CD8-positive, alpha-beta memory T cell (primary cell): ENCODE results near the gene ACADVL. TPM values are rescaled to one million over a fixed set of nuclear protein-coding genes. Genes with fewer than 3 reads are reported as not detected.

Experiments
- CTCF ChIA-PET: fragments of 350-600 bp; sonication (Branson Sonifier 250); formaldehyde crosslinking; loops from one replicate; lab custom pipeline; 2021; ENCODE audit warnings: antibody characterized with exemption; lab: Charles Lee
- POLR2A ChIA-PET: fragments of 350-600 bp; sonication (Branson Sonifier 250); formaldehyde crosslinking; loops from one replicate; lab custom pipeline; 2021; ENCODE audit warnings: antibody characterized with exemption; lab: Charles Lee
- DNase-seq, 5 donors: peaks; one replicate each; pipeline versions ENCODE4 v3.0.0 to v3.0.0-alpha.2; 2020 to 2022; ENCODE audit warnings: mixed read lengths in 1 of 5
- H3K27ac ChIP-seq: one replicate; pipeline ENCODE4 v1.7.0; 2013; ENCODE audit warnings: low read depth, mild to moderate bottlenecking, low read length, moderate library complexity
- H3K27me3 ChIP-seq: 2 replicates; pipeline ENCODE4 v1.7.0; 2013; ENCODE audit warnings: low read length, mild to moderate bottlenecking; ENCODE audit not compliant: insufficient read depth, poor library complexity, severe bottlenecking
- H3K36me3 ChIP-seq: 2 replicates; pipeline ENCODE4 v1.7.0; 2013; ENCODE audit warnings: mild to moderate bottlenecking, low read length, moderate library complexity; ENCODE audit not compliant: insufficient read depth
- H3K4me1 ChIP-seq: 2 replicates; pipeline ENCODE4 v1.7.0; 2013; ENCODE audit warnings: mild to moderate bottlenecking, low read length, moderate library complexity; ENCODE audit not compliant: insufficient read depth
- H3K4me3 ChIP-seq: 2 replicates; pipeline ENCODE4 v1.7.0; 2013; ENCODE audit warnings: mild to moderate bottlenecking, low read length
- H3K9me3 ChIP-seq: 2 replicates; pipeline ENCODE4 v1.7.0; 2013; ENCODE audit warnings: mild to moderate bottlenecking, low read length
- H3K27ac Mint-ChIP-seq, 8 donors: one replicate each; pipeline ENCODE4 v1.8.0; 2020 to 2021; ENCODE audit warnings: mixed read lengths in 8 of 8, mild to moderate bottlenecking in 6 of 8, inconsistent platforms in 3 of 8, moderate library complexity in 3 of 8
- H3K27me3 Mint-ChIP-seq, 2 donors: one replicate each; pipeline ENCODE4 v1.8.0; 2020 to 2021; ENCODE audit warnings: mixed read lengths in 2 of 2, mild to moderate bottlenecking in 1 of 2, moderate library complexity in 1 of 2
- H3K36me3 Mint-ChIP-seq, 3 donors: one replicate each; pipeline ENCODE4 v1.8.0; 2020 to 2021; ENCODE audit warnings: mixed read lengths in 3 of 3, inconsistent platforms in 1 of 3, mild to moderate bottlenecking in 1 of 3
- H3K4me1 Mint-ChIP-seq, 3 donors: one replicate each; pipeline ENCODE4 v1.8.0; 2020 to 2021; ENCODE audit warnings: mixed read lengths in 3 of 3, inconsistent platforms in 1 of 3, mild to moderate bottlenecking in 1 of 3
- H3K4me3 Mint-ChIP-seq, 7 donors: one replicate each; pipeline ENCODE4 v1.8.0; 2020 to 2021; ENCODE audit warnings: mixed read lengths in 7 of 7, mild to moderate bottlenecking in 6 of 7, moderate library complexity in 4 of 7, inconsistent platforms in 2 of 7
- H3K9me3 Mint-ChIP-seq, 5 donors: one replicate each; pipeline ENCODE4 v1.8.0; 2020 to 2022; ENCODE audit warnings: mixed read lengths in 5 of 5, mild to moderate bottlenecking in 3 of 5, moderate library complexity in 2 of 5, inconsistent platforms in 1 of 5
- polyA plus RNA-seq: library from polyadenylated mRNA; unstranded; fragments of 300-500 nt; fragmentation: Illumina TruSeq; gene quantifications from one replicate; pipeline ENCODE4 v1.2.3, GENCODE V29; 2021
- total RNA-seq, 2 experiments: library from RNA; stranded (reverse); gene quantifications; one replicate each; pipeline ENCODE4 v1.2.3, GENCODE V29; 2021

ACADVL gene
- total and polyA plus RNA-seq, 3 experiments from 2014 or later = 109 to 288 (median 281) TPM

DNA sequence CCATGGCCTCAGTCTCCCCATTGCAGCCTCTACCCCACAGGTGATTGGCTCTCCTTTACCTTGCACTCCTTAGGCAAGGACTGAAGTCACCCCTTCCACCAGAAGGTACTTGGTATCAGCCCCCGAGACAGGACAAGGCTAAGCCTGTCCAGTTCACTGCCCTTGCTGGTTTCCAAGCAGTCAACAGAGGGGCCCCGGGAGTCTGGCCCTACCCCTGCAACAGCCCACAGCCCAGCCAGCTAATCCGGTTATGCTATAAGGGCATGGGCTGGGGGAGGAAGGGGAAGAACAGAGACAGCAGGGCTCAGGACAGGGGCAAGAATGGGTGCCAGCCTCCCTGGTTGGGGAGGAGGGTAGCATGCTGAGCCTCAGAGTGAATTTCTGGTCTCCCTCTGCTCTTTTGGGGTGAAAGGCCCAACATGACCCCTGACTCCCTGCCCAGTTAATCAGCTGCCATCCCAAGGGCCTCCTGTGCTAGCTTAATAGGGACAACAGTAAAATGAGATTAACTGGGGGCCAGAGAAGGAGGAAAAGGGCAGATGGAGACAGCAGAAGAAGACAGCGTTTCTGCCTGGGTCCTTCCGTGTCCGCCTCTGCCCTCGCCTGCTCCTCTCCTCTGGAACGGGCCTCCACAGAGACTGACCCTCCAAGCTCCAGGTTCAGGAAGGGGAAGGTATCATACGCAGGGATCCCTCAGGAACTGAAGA lies 10.8 kb upstream of the ACADVL start:
- Mint-ChIP-seq H3K4me3 (no peak overlapping the region), H3K36me3 (no peaks in the 10 kb centered on the region), H3K27ac (peak overlapping the region in 4 of 8 donors; percentile 55 to 88 (median 74)), H3K4me1 (peaks cover 33 to 36% (median 35%) of the 10 kb centered on the region in 3 donors), H3K9me3 (peaks cover 0 to under 1% (median 0%) of the 10 kb centered on the region in 5 donors), H3K27me3 (peaks cover 8 to 13% of the 10 kb centered on the region in 2 donors)
- Histone ChIP-seq H3K9me3 (no peaks in the 10 kb centered on the region), H3K4me3 (no peak overlapping the region), H3K27ac (no peak overlapping the region), H3K4me1 (peaks cover 24% of the 10 kb centered on the region), H3K36me3 (no peaks in the 10 kb centered on the region), H3K27me3 (no peaks in the 10 kb centered on the region)
- CTCF ChIA-PET = no interaction called here
- no peak for DNase-seq
- POLR2A ChIA-PET = no interaction called here

DNA sequence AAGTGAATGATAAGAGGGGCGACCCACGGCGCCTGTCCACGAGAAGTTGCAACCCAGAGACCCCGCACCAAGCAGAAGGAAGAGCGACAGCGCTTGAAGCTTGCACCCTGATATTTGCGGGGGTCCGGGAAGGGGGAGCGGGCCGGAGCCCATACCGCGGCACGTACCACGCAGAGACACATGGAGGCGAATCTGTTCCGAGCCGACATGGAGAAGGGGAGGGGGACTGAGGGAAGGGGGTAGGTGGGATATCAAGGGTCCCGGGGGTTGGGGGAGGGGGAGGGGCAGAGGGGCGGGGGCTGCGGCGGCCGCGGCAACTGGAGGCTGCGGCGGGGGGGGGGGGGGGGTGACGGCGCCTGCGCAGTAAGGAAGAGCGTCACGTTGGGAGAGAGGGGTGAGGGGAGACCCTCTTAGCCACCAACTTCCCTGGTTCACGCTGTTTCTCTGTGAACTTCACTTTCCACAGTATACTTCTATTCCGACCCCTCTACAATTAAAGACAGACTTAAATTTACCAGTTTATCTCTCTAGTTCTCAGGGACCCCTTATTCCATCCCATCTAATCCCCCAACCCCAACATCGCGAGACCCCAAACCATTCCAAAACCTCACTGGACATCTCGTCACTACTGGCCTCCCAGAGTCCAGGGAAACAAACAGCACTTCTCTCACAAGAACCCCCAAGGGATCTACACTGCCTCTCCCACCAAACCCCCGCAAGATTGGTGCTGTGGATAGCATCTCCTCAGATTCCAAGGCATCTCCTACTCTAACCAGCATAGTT lies 8.1 kb upstream of the ACADVL start:
- Mint-ChIP-seq H3K27ac (peak overlapping the region in 5 of 8 donors; percentile 7 to 81 (median 62)), H3K27me3 (peaks cover 9 to 13% of the 10 kb centered on the region in 2 donors), H3K9me3 (peaks cover 0 to 1% (median 0%) of the 10 kb centered on the region in 5 donors), H3K36me3 (no peaks in the 10 kb centered on the region), H3K4me3 (peak overlapping the region in 1 of 7 donors; percentile 20), H3K4me1 (peaks cover 26 to 36% (median 35%) of the 10 kb centered on the region in 3 donors)
- ChIA-PET POLR2A (no interaction called here), CTCF (no interaction called here)
- no peaks in the 10 kb centered on the region for H3K36me3 ChIP-seq
- H3K4me1 ChIP-seq = peaks cover 27% of the 10 kb centered on the region
- no peak overlapping the region for H3K27ac ChIP-seq
- no peak for DNase-seq
- H3K27me3 ChIP-seq = no peaks in the 10 kb centered on the region
- H3K9me3 ChIP-seq = no peaks in the 10 kb centered on the region
- H3K4me3 ChIP-seq = no peak overlapping the region

DNA sequence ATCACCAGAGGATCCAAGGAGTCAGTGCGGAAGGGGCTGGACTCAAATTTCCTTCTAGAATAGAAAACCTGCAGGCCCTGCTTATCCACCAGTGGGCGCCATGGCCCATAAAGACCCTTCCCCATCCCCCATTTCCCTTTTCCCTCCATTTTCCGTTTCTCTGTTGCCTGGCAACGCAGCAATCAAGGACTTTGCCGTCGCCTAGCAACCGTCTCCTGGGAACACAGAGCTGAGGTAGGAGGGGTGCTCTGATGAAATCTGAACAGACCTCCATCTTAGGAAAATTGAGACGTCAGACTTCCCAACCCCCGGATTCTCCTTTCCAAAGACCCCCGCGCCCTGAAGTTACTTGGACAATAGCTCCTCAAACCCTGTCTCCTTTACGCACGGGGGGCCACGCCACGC lies 5.8 kb upstream of the ACADVL start:
- Mint-ChIP-seq H3K4me3 (peak overlapping the region; percentile 81 to 96 (median 85)), H3K9me3 (peaks cover 0 to 1% (median 0%) of the 10 kb centered on the region in 5 donors), H3K27ac (peak overlapping the region; percentile 91 to 100 (median 98)), H3K36me3 (no peaks in the 10 kb centered on the region), H3K4me1 (peaks cover 37 to 52% (median 45%) of the 10 kb centered on the region in 3 donors), H3K27me3 (peaks cover 9 to 13% of the 10 kb centered on the region in 2 donors)
- DNase-seq = no peak
- no peaks in the 10 kb centered on the region for H3K27me3 ChIP-seq
- ChIA-PET POLR2A (interaction anchor here (1.0 to 2.3 kb wide), 6 partner anchors 20 to 474 kb away, joined by 3 to 12 read pairs (median 6); partner anchors contain the start of genes DVL2 and WRAP53), CTCF (interaction anchor here (1.1 to 2.0 kb wide), 4 partner anchors 10 to 162 kb away, joined by 3 to 9 read pairs (median 4); partner anchors contain the start of gene DVL2)
- no peaks in the 10 kb centered on the region for H3K9me3 ChIP-seq
- H3K36me3 ChIP-seq = no peaks in the 10 kb centered on the region
- peak overlapping the region; percentile 83 for H3K27ac ChIP-seq
- H3K4me3 ChIP-seq = peak overlapping the region; percentile 64
- peaks cover 45% of the 10 kb centered on the region for H3K4me1 ChIP-seq

DNA sequence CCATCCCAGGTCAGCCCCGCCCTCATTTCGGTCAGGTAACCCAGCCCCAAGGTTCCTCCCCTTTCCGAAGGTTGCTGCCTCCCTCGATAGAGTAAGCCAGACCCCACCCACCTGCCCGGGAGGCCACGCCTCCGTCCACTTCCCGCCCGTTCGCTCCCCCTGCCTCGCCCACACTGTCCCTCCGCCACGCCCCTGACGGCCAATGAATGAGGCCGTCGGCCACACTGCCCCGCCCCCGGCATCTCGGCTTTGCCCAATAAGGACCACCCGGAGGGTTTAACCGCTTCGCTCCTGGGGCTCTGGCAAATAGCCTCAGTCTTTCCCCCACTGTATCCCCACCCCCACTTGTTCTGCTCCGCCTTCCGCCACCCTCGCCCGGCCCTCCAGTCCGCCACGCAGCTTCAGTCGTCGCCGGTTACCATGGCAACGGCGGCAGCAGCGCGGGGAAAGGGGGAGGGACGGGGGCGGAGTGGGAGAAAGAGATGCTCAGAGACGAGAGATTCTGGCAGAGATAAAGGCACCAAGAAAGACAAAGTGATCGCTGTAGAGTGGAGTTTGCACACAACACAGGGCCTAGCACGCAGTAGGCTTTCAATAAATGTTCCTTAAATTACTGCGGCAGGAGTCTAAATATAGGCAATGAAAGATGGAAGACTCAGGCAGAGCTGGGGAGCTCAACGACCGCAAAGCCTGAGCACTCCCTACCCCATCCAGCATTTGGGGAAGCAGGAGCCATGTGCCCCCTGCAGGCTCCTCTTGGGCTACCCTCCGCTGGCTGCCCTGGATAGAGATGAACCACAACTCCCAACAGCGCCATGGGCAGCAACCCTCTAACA lies 5.2 kb upstream of the ACADVL start:
- Histone ChIP-seq H3K36me3 (no peaks in the 10 kb centered on the region), H3K27me3 (no peaks in the 10 kb centered on the region), H3K9me3 (no peaks in the 10 kb centered on the region), H3K27ac (peak overlapping the region; percentile 83), H3K4me3 (peak overlapping the region; percentile 64), H3K4me1 (peaks cover 51% of the 10 kb centered on the region)
- peak overlapping the region; percentile 81 to 96 (median 85) for H3K4me3 Mint-ChIP-seq
- peaks cover 0 to 1% (median 0%) of the 10 kb centered on the region in 5 donors for H3K9me3 Mint-ChIP-seq
- H3K4me1 Mint-ChIP-seq = peaks cover 39 to 58% (median 51%) of the 10 kb centered on the region in 3 donors
- POLR2A ChIA-PET = interaction anchor here (1.0 to 2.3 kb wide), 7 partner anchors 19 to 473 kb away, joined by 3 to 12 read pairs (median 6); partner anchors contain the start of genes DVL2, GABARAP and WRAP53
- no peaks in the 10 kb centered on the region for H3K36me3 Mint-ChIP-seq
- H3K27ac Mint-ChIP-seq = peak overlapping the region; percentile 91 to 100 (median 98)
- CTCF ChIA-PET = interaction anchor here (1.1 to 2.0 kb wide), 4 partner anchors 11 to 163 kb away, joined by 3 to 9 read pairs (median 4); partner anchors contain the start of gene DVL2
- H3K27me3 Mint-ChIP-seq = peaks cover 9 to 13% of the 10 kb centered on the region in 2 donors
- DNase-seq = peak; percentile 97 to 99 (median 98)

DNA sequence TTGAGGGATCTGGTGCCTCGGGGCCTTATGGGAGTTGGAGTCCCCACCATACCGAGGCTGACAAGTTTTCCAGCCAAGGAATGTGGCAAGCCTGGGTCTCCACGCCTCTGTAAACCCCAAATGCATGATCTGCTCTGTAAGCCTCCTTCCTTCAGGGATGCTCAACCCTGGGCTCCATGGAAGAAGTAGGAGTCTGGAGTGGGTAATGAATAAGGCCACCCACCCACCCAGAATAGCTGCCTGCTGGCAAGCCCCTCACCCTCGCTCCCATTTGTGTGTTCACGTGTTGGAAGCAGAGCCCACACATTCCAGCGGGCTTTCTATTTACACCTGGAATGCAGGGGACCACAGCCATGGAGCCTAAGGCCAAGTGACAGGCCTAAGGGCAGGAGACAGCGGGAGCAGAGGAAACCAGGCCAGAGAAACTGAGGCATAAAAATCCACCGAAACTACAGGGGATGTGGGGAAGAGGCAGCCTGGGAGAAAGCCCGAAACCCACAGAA lies 4.6 kb upstream of the ACADVL start:
- peak overlapping the region; percentile 91 to 100 (median 98) for H3K27ac Mint-ChIP-seq
- Histone ChIP-seq H3K4me1 (peaks cover 54% of the 10 kb centered on the region), H3K36me3 (no peaks in the 10 kb centered on the region), H3K9me3 (no peaks in the 10 kb centered on the region), H3K27me3 (no peaks in the 10 kb centered on the region), H3K27ac (peak overlapping the region; percentile 83), H3K4me3 (no peak overlapping the region)
- CTCF ChIA-PET = interaction anchor here (0.6 to 2.0 kb wide), 4 partner anchors 20 to 163 kb away, joined by 3 to 9 read pairs (median 4); partner anchors contain the start of gene DVL2
- H3K4me3 Mint-ChIP-seq = peak overlapping the region; percentile 81 to 96 (median 85)
- peaks cover 0 to 1% (median 0%) of the 10 kb centered on the region in 5 donors for H3K9me3 Mint-ChIP-seq
- H3K36me3 Mint-ChIP-seq = peaks cover 0 to 2% (median 0%) of the 10 kb centered on the region in 3 donors
- peaks cover 40 to 61% (median 54%) of the 10 kb centered on the region in 3 donors for H3K4me1 Mint-ChIP-seq
- H3K27me3 Mint-ChIP-seq = peaks cover 5 to 10% of the 10 kb centered on the region in 2 donors
- DNase-seq = peak in 1 of 5 donors; percentile 52
- POLR2A ChIA-PET = interaction anchor here (1.3 to 2.3 kb wide), 4 partner anchors 19 to 169 kb away, joined by 6 to 12 read pairs (median 7); partner anchors contain the start of genes DVL2 and GABARAP

DNA sequence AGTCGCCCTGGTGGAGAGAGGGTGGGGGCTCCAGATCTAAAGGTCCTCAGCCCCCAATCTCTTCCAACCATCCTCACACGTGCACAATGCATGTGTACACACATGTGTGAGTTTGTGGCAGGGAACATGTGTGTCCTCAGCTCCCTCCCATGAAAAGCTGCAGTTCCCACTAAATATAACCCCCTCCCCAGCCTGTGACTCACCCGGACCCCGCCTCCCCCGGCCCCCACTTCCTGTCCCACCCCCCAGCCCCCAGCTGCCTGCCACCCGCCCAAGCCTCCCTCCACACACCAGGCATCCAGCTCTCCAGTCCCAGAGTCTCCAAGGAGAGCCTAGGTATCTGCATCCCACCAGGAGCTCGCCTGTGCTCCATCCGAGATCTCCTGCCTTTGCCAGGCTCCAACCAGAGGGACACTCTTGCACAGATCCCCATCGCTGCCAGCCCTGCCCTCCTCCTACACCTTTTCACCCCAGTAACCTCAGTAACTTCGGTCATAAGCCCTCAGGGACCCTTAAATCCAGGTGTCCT lies 4.0 kb upstream of the ACADVL start:
- Mint-ChIP-seq H3K36me3 (peaks cover 0 to 2% (median 0%) of the 10 kb centered on the region in 3 donors), H3K4me1 (peaks cover 44 to 67% (median 60%) of the 10 kb centered on the region in 3 donors), H3K9me3 (peaks cover 0 to 1% (median 0%) of the 10 kb centered on the region in 5 donors), H3K27ac (peak overlapping the region in 5 of 8 donors; percentile 46 to 100 (median 84)), H3K4me3 (peak overlapping the region in 3 of 7 donors; percentile 23 to 83 (median 25)), H3K27me3 (peaks cover 5 to 6% of the 10 kb centered on the region in 2 donors)
- DNase-seq = peak in 1 of 5 donors; percentile 47
- ChIA-PET POLR2A (interaction anchor here (1.4 to 2.3 kb wide), 2 partner anchors 18 to 27 kb away, joined by 8 to 12 read pairs; partner anchors contain the start of genes DVL2 and GABARAP), CTCF (interaction anchor here (0.6 kb wide), 1 partner anchor 82 kb away, joined by 4 read pairs; no protein-coding TSS in a partner anchor)
- Histone ChIP-seq H3K27me3 (no peaks in the 10 kb centered on the region), H3K27ac (no peak overlapping the region), H3K36me3 (no peaks in the 10 kb centered on the region), H3K9me3 (no peaks in the 10 kb centered on the region), H3K4me3 (no peak overlapping the region), H3K4me1 (peaks cover 59% of the 10 kb centered on the region)
